ENCODE data around the gene C7orf25. TPM values are rescaled to one million over a fixed set of nuclear protein-coding genes. Genes with fewer than 3 reads are reported as not detected.

The C7orf25 gene
- total RNA-seq, 1 donor from 2014 or later, result 8.5 TPM

GRCh38 chr7:42883950-42884349 is 27.9 kb downstream of the C7orf25 start:
- Histone ChIP-seq H3K27me3 (ENCODE audit: insufficient read depth, low read length) (no peaks in the 10 kb centered on the region), H3K9ac (ENCODE audit: low read length) (no peak overlapping the region), H2AFZ (ENCODE audit: low read depth, low read length) (no peak overlapping the region), H3K4me2 (ENCODE audit: low read length) (no peak overlapping the region), H3K36me3 (ENCODE audit: insufficient read depth, low read length) (no peaks in the 10 kb centered on the region), H4K20me1 (ENCODE audit: insufficient read depth, low read length) (no peaks in the 10 kb centered on the region), H3K79me2 (ENCODE audit: insufficient read depth, low read length) (no peaks in the 10 kb centered on the region), H3K4me1 (ENCODE audit: insufficient read depth, low read length) (no peaks in the 10 kb centered on the region), H3K4me3 (ENCODE audit: insufficient read depth, low read depth, low read length) (no peak overlapping the region), H3K27ac (ENCODE audit: low read depth, low read length) (no peak overlapping the region), H3K9me3 (ENCODE audit: insufficient read depth, low read depth, low read length) (no peaks in the 10 kb centered on the region)
- Mint-ChIP-seq H3K27me3 (ENCODE audit: low read depth, unreplicated experiment) (no peaks in the 10 kb centered on the region), H3K9me3 (ENCODE audit: unreplicated experiment) (no peaks in the 10 kb centered on the region), H3K4me3 (ENCODE audit: unreplicated experiment) (no peak overlapping the region), H3K27ac (ENCODE audit: unreplicated experiment) (no peak overlapping the region), H3K4me1 (ENCODE audit: low read depth, unreplicated experiment) (peaks cover 8% of the 10 kb centered on the region), H3K36me3 (ENCODE audit: low read depth, unreplicated experiment) (no peaks in the 10 kb centered on the region)
- TF ChIP-seq EZH2 (IDR thresholded peaks at IDR 0.05; ENCODE audit: insufficient read depth, low read length) (no peak), CTCF (IDR thresholded peaks at IDR 0.05; ENCODE audit: insufficient read depth, low read depth, low read length) (no peak)
- FAIRE-seq, result no peak
- peak; percentile 32 for DNase-seq (ENCODE audit: low read depth)

- H3K9me3 ChIP-seq (ENCODE audit: insufficient read depth, low read depth, low read length), result no peaks in the 10 kb centered on the region
- no peak for FAIRE-seq
Observed at GRCh38 chr7:42880392-42880791, 31.5 kb downstream of the C7orf25 start.

More at GRCh38 chr7:42880392-42880791, 31.5 kb downstream of the C7orf25 start:
- H3K4me1 Mint-ChIP-seq (ENCODE audit: low read depth, unreplicated experiment), result no peaks in the 10 kb centered on the region
- no peaks in the 10 kb centered on the region for H3K9me3 Mint-ChIP-seq (ENCODE audit: unreplicated experiment)
- H3K36me3 Mint-ChIP-seq (ENCODE audit: low read depth, unreplicated experiment), result no peaks in the 10 kb centered on the region
- no peak overlapping the region for H3K27ac Mint-ChIP-seq (ENCODE audit: unreplicated experiment)
- Histone ChIP-seq H3K27me3 (ENCODE audit: insufficient read depth, low read length) (no peaks in the 10 kb centered on the region), H3K4me3 (ENCODE audit: insufficient read depth, low read depth, low read length) (no peak overlapping the region), H3K79me2 (ENCODE audit: insufficient read depth, low read length) (no peaks in the 10 kb centered on the region), H4K20me1 (ENCODE audit: insufficient read depth, low read length) (no peaks in the 10 kb centered on the region), H3K27ac (ENCODE audit: low read depth, low read length) (no peak overlapping the region), H3K9ac (ENCODE audit: low read length) (no peak overlapping the region), H3K4me1 (ENCODE audit: insufficient read depth, low read length) (no peaks in the 10 kb centered on the region), H2AFZ (ENCODE audit: low read depth, low read length) (no peak overlapping the region), H3K36me3 (ENCODE audit: insufficient read depth, low read length) (no peaks in the 10 kb centered on the region), H3K4me2 (ENCODE audit: low read length) (no peak overlapping the region)
- no peaks in the 10 kb centered on the region for H3K27me3 Mint-ChIP-seq (ENCODE audit: low read depth, unreplicated experiment)
- H3K4me3 Mint-ChIP-seq (ENCODE audit: unreplicated experiment), result no peak overlapping the region
- TF ChIP-seq CTCF (IDR thresholded peaks at IDR 0.05; ENCODE audit: insufficient read depth, low read depth, low read length) (no peak), EZH2 (IDR thresholded peaks at IDR 0.05; ENCODE audit: insufficient read depth, low read length) (no peak)
- no peak for DNase-seq (ENCODE audit: low read depth)
